H1 (cell line): ENCODE data around the gene RNF141. TPM values are rescaled to one million over a fixed set of nuclear protein-coding genes. Genes with fewer than 3 reads are reported as not detected.

Source experiments
- CTCF ChIA-PET: fragments of 300-600 bp; sonication (Branson Sonifier 250); formaldehyde crosslinking; loops from one replicate; lab custom pipeline; 2021; ENCODE audit not compliant: partially characterized antibody; lab: Charles Lee
- POLR2A ChIA-PET: fragments of 300-600 bp; sonication (Branson Sonifier 250); formaldehyde crosslinking; loops from one replicate; lab custom pipeline; 2021; ENCODE audit warnings: inconsistent platforms; ENCODE audit not compliant: partially characterized antibody; lab: Charles Lee
- DNase-seq, 2 experiments: peaks; one replicate each; pipeline versions ENCODE4 v3.0.0 to v3.0.0-alpha.2; 2010 to 2022; ENCODE audit warnings: low spot score in 2 of 2, low read depth in 1 of 2, mixed read lengths in 1 of 2
- FAIRE-seq: peaks from 2 replicates; lab custom pipeline; 2011; peaks lifted over from hg19 to GRCh38; lab: Jason Lieb, UNC
- H2AFZ ChIP-seq: 2 replicates; pipeline ENCODE4 v1.8.1; 2012; ENCODE audit warnings: low read length, inconsistent platforms
- H2AK5ac ChIP-seq: 2 replicates; pipeline ENCODE4 v1.6.1; 2013; ENCODE audit warnings: low read depth, low read length
- H2BK120ac ChIP-seq: replicated peaks from 2 replicates; pipeline ENCODE3; 2013; ENCODE audit warnings: low read depth, low read length, inconsistent platforms
- H2BK12ac ChIP-seq: 2 replicates; pipeline ENCODE4 v1.6.1; 2013; ENCODE audit warnings: low read depth, low read length
- H2BK15ac ChIP-seq: 2 replicates; pipeline ENCODE4 v1.6.1; 2013; ENCODE audit warnings: low read length
- H2BK20ac ChIP-seq: 2 replicates; pipeline ENCODE4 v1.6.1; 2013; ENCODE audit warnings: low read length
- H2BK5ac ChIP-seq: 2 replicates; pipeline ENCODE4 v1.6.1; 2013; ENCODE audit warnings: low read depth, low read length
- H3K14ac ChIP-seq: 2 replicates; pipeline ENCODE4 v1.6.1; 2013; ENCODE audit warnings: inconsistent platforms; ENCODE audit not compliant: insufficient read length
- H3K18ac ChIP-seq: 2 replicates; pipeline ENCODE4 v1.6.1; 2013; ENCODE audit warnings: low read length; ENCODE audit errors: extremely low read depth
- H3K23ac ChIP-seq: 2 replicates; pipeline ENCODE4 v1.6.1; 2013; ENCODE audit warnings: inconsistent platforms; ENCODE audit not compliant: insufficient read length
- H3K23me2 ChIP-seq: 2 replicates; pipeline ENCODE4 v1.6.1; 2013; ENCODE audit warnings: low read depth, low read length
- H3K27ac ChIP-seq: 2 replicates; pipeline ENCODE4 v1.6.1; 2011; ENCODE audit warnings: low read depth, low read length, inconsistent platforms
- H3K27me3 ChIP-seq, 4 experiments: replicated peaks in 1 of 4; 1 replicate in 1 of 4; 2 replicates in 3 of 4; pipeline versions ENCODE4 v1.6.1 to v1.8.1; 2011 to 2013; ENCODE audit warnings: low read length in 3 of 4, mild to moderate bottlenecking in 3 of 4, inconsistent platforms in 2 of 4, mixed read lengths in 2 of 4, moderate library complexity in 1 of 4; ENCODE audit not compliant: control insufficient read depth in 3 of 4, insufficient read depth in 3 of 4; ENCODE audit errors: extremely low read depth in 1 of 4
- H3K36me3 ChIP-seq, 4 experiments: 2 replicates each; pipeline versions ENCODE4 v1.6.1 to v1.8.1; 2011 to 2013; ENCODE audit warnings: mild to moderate bottlenecking in 4 of 4, low read length in 3 of 4, moderate library complexity in 2 of 4, control low read depth in 1 of 4, inconsistent platforms in 1 of 4; ENCODE audit not compliant: insufficient read depth in 4 of 4, control insufficient read depth in 2 of 4
- H3K4ac ChIP-seq: replicated peaks from 2 replicates; pipeline ENCODE3; 2013; ENCODE audit warnings: low read length, low read depth, mixed read lengths, inconsistent platforms; ENCODE audit not compliant: insufficient read length
- H3K4me1 ChIP-seq, 4 experiments: replicated peaks in 1 of 4; 1 replicate in 1 of 4; 2 replicates in 3 of 4; pipeline versions ENCODE4 v1.6.1 to v1.8.1; 2011 to 2013; ENCODE audit warnings: low read length in 3 of 4, inconsistent platforms in 2 of 4, mixed read lengths in 1 of 4; ENCODE audit not compliant: insufficient read depth in 4 of 4, control insufficient read depth in 3 of 4
- H3K4me2 ChIP-seq, 2 experiments: 2 replicates each; pipeline versions ENCODE4 v1.6.1 to v1.8.1; 2011 to 2013; ENCODE audit warnings: low read depth in 2 of 2, low read length in 2 of 2, control low read depth in 1 of 2, inconsistent platforms in 1 of 2, mild to moderate bottlenecking in 1 of 2; ENCODE audit not compliant: insufficient read depth in 1 of 2
- H3K4me3 ChIP-seq, 4 experiments: fragments of 200-600, 300-600 bp in 1 of 4; sonication (generic), shearing (Covaris generic), sonication (Bioruptor Twin) in 1 of 4; 2 replicates each; pipeline versions ENCODE4 v1.5.1 to v1.8.1; 2011 to 2016; ENCODE audit warnings: low read length in 4 of 4, low read depth in 3 of 4, control low read depth in 2 of 4, inconsistent platforms in 2 of 4, mild to moderate bottlenecking in 2 of 4, mixed read lengths in 1 of 4, moderate library complexity in 1 of 4; ENCODE audit not compliant: insufficient read depth in 2 of 4; ENCODE audit errors: extremely low read depth in 1 of 4
- H3K56ac ChIP-seq: replicated peaks from 2 replicates; pipeline ENCODE3; 2013; ENCODE audit warnings: low read depth, mild to moderate bottlenecking, mixed read lengths, low read length, inconsistent platforms; ENCODE audit not compliant: insufficient read length
- H3K79me1 ChIP-seq: 2 replicates; pipeline ENCODE4 v1.6.1; 2013; ENCODE audit warnings: low read depth, low read length, control low read depth
- H3K79me2 ChIP-seq, 2 experiments: 2 replicates each; pipeline versions ENCODE4 v1.6.1 to v1.8.1; 2012 to 2013; ENCODE audit warnings: low read length in 2 of 2, mild to moderate bottlenecking in 2 of 2, inconsistent platforms in 1 of 2; ENCODE audit not compliant: insufficient read depth in 2 of 2, control insufficient read depth in 1 of 2
- H3K9ac ChIP-seq, 4 experiments: replicated peaks in 1 of 4; 1 replicate in 1 of 4; 2 replicates in 3 of 4; pipeline versions ENCODE4 v1.6.1 to v1.8.1; 2011 to 2013; ENCODE audit warnings: low read depth in 3 of 4, low read length in 3 of 4, control low read depth in 2 of 4, mild to moderate bottlenecking in 2 of 4, moderate library complexity in 2 of 4, inconsistent platforms in 1 of 4; ENCODE audit errors: extremely low read depth in 1 of 4
- H3K9me3 ChIP-seq, 2 experiments: 2 replicates each; pipeline versions ENCODE4 v1.6.1 to v1.8.1; 2012 to 2013; ENCODE audit warnings: mild to moderate bottlenecking in 2 of 2, moderate library complexity in 2 of 2, control low read depth in 1 of 2, inconsistent platforms in 1 of 2, low read depth in 1 of 2, low read length in 1 of 2, mixed read lengths in 1 of 2; ENCODE audit not compliant: insufficient read depth in 2 of 2
- H4K20me1 ChIP-seq, 2 experiments: replicated peaks in 1 of 2; 2 replicates each; pipeline versions ENCODE3 to v1.8.1; 2011 to 2013; ENCODE audit warnings: inconsistent platforms in 2 of 2, low read length in 2 of 2, mild to moderate bottlenecking in 1 of 2; ENCODE audit not compliant: insufficient read depth in 2 of 2, control insufficient read depth in 1 of 2
- H4K5ac ChIP-seq: 2 replicates; pipeline ENCODE4 v1.6.1; 2013; ENCODE audit warnings: low read length, low read depth, mixed read lengths, inconsistent platforms; ENCODE audit not compliant: insufficient read length
- H4K8ac ChIP-seq: 2 replicates; pipeline ENCODE4 v1.8.0; 2013; ENCODE audit warnings: mild to moderate bottlenecking, moderate library complexity, low read length, inconsistent platforms; ENCODE audit not compliant: insufficient read depth; ENCODE audit errors: extremely low read depth
- H4K91ac ChIP-seq: replicated peaks from 2 replicates; pipeline ENCODE3; 2013; ENCODE audit warnings: low read length, mixed read lengths, inconsistent platforms; ENCODE audit not compliant: insufficient read length
- CBX8 ChIP-seq: fragments of 300-800, 300-1000 bp; sonication (generic); IDR thresholded peaks from 2 replicates; pipeline ENCODE4 v1.7.1; 2016; ENCODE audit warnings: low read depth, low read length, borderline replicate concordance
- CHD1 ChIP-seq: IDR thresholded peaks from 2 replicates; pipeline ENCODE4 v1.6.1; 2012; ENCODE audit warnings: low read depth, low read length, improper control_type of control experiment
- CREB1 ChIP-seq: IDR thresholded peaks from 2 replicates; pipeline ENCODE4 v1.6.1; 2012; ENCODE audit warnings: inconsistent platforms
- EZH2 ChIP-seq: fragments of 200-600 bp; sonication (generic); IDR thresholded peaks from 2 replicates; pipeline ENCODE4 v1.7.1; 2012; ENCODE audit warnings: low read depth, mild to moderate bottlenecking, moderate library complexity, low read length, inconsistent platforms; ENCODE audit not compliant: severe bottlenecking
- KDM5A ChIP-seq: fragments of 200-600 bp; IDR thresholded peaks from 2 replicates; pipeline ENCODE4 v1.7.1; 2012; ENCODE audit warnings: mild to moderate bottlenecking, low read length, inconsistent platforms, mixed read lengths
- MAFK ChIP-seq: IDR thresholded peaks from 2 replicates; pipeline ENCODE4 v1.6.1; 2012; ENCODE audit warnings: low read depth, mild to moderate bottlenecking, improper control_type of control experiment, low read length
- RXRA ChIP-seq: IDR thresholded peaks from 2 replicates; pipeline ENCODE4 v1.6.1; 2011; ENCODE audit warnings: low read depth, mild to moderate bottlenecking, low read length, moderate library complexity; ENCODE audit not compliant: insufficient read depth
- SP2 ChIP-seq: IDR thresholded peaks from 2 replicates; pipeline ENCODE4 v1.6.1; 2012; ENCODE audit warnings: mild to moderate bottlenecking, low read length, inconsistent platforms
- TAF7 ChIP-seq: optimal IDR thresholded peaks from 2 replicates; pipeline ENCODE3; 2011; ENCODE audit warnings: low read depth, mild to moderate bottlenecking, inconsistent platforms, low read length, moderate library complexity, borderline replicate concordance
- TCF12 ChIP-seq: IDR thresholded peaks from 2 replicates; pipeline ENCODE4 v1.6.1; 2011; ENCODE audit warnings: low read depth, mild to moderate bottlenecking, low read length
- TEAD4 ChIP-seq: IDR thresholded peaks from 2 replicates; pipeline ENCODE4 v1.6.1; 2012; ENCODE audit warnings: low read depth, low read length, inconsistent platforms, mixed read lengths
- YY1 ChIP-seq: IDR thresholded peaks from 2 replicates; pipeline ENCODE4 v1.6.1; 2011; ENCODE audit warnings: low read depth, mild to moderate bottlenecking, low read length
- WGBS, 2 experiments: shearing (Covaris generic) in 1 of 2; methylation state at CpG; one replicate each; pipeline versions ENCODE4 v1.1.6 to v1.1.7; 2013 to 2015; ENCODE audit warnings: low lambda C conversion rate in 2 of 2, mixed read lengths in 2 of 2, inconsistent platforms in 1 of 2, low coverage in 1 of 2, missing lambda C conversion rate in 1 of 2; ENCODE audit not compliant: insufficient replicate concordance in 2 of 2, insufficient coverage in 1 of 2, insufficient read length in 1 of 2; ENCODE audit errors: extremely low coverage in 1 of 2, missing lambda C conversion rate in 1 of 2; 5-methylcytosine and 5-hydroxymethylcytosine counted together
- polyA plus RNA-seq, 7 experiments: library from polyadenylated mRNA; depleted of rRNA in 3 of 7; stranded (reverse) in 5 of 7; unstranded in 2 of 7; fragments of >200 nt in 5 of 7; fragments of 200-250 nt in 2 of 7; gene quantifications; 1 replicate in 5 of 7; 2 replicates in 1 of 7; 4 replicates in 1 of 7; pipeline versions ENCODE4 v1.2.1 to v1.2.3, GENCODE V29; 2011 to 2013; ENCODE audit warnings: missing spikeins in 2 of 7, mixed read lengths in 2 of 7
- total RNA-seq: library from RNA; stranded (reverse); fragmentation: NEBNext Ultra II Directional; extraction: Animal tissue kit (Norgen Biotek cat#: 25700); gene quantifications from 2 replicates; pipeline ENCODE4 v1.2.1, GENCODE V29; 2021
- TF ChIP-seq, protein P1 (sequence below): IDR thresholded peaks from 2 replicates; pipeline ENCODE4 v1.6.1; 2012; ENCODE audit warnings: inconsistent platforms
- TF ChIP-seq, protein P2 (sequence below): IDR thresholded peaks from 2 replicates; pipeline ENCODE4 v1.6.1; 2011; ENCODE audit warnings: low read length, improper control_type of control experiment

The RNF141 gene
- total and polyA plus RNA-seq, 2 of the 8 experiments (the other 6 are each of a cell fraction or from before 2014, with no cell fraction given), result 8.5 to 22.8 TPM

DNA sequence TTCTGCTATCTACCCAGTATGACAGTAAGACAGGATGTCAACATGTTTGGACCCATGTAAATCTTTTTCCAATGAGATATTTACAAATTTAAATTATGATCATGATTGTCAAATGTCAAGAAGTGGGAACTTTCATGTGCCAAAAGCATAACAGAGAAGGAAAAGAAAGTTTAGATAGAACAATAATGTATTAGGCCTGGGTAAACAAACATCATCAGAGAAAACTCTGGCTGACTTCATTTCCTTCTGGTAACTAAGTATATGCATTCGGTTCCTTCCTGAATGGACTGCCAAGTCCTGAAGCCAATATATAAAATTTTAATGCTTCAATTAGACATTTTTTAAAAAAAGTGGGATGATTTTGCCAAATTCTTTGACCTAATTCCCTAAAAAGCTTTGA lies 16.5 kb downstream of the RNF141 start:
- no peak overlapping the region for H4K91ac ChIP-seq
- no peak for FAIRE-seq
- H3K14ac ChIP-seq, result no peak overlapping the region
- H2BK15ac ChIP-seq, result no peak overlapping the region
- no peaks in the 10 kb centered on the region for H3K79me1 ChIP-seq
- H2BK5ac ChIP-seq, result no peak overlapping the region
- no peak overlapping the region for H3K9ac ChIP-seq
- no peak overlapping the region for H2BK120ac ChIP-seq
- H3K27ac ChIP-seq, result no peak overlapping the region
- H3K27me3 ChIP-seq, result no peaks in the 10 kb centered on the region
- no peak for TF ChIP-seq CREB1
- no peak for TF ChIP-seq RXRA
- no peak for TF ChIP-seq MAFK
- TF ChIP-seq TAF7, result no peak
- TF ChIP-seq SP2, result no peak
- TF ChIP-seq CBX8, result no peak
- TF ChIP-seq, protein P1, sequence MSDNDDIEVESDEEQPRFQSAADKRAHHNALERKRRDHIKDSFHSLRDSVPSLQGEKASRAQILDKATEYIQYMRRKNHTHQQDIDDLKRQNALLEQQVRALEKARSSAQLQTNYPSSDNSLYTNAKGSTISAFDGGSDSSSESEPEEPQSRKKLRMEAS, result no peak
- TF ChIP-seq EZH2, result no peak
- TF ChIP-seq, protein P2, sequence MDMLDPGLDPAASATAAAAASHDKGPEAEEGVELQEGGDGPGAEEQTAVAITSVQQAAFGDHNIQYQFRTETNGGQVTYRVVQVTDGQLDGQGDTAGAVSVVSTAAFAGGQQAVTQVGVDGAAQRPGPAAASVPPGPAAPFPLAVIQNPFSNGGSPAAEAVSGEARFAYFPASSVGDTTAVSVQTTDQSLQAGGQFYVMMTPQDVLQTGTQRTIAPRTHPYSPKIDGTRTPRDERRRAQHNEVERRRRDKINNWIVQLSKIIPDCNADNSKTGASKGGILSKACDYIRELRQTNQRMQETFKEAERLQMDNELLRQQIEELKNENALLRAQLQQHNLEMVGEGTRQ, result no peak
- TF ChIP-seq TEAD4, result no peak
- TF ChIP-seq YY1, result no peak
- no peak for TF ChIP-seq CHD1
- TF ChIP-seq KDM5A, result no peak
- TF ChIP-seq TCF12, result no peak
- no peak overlapping the region for H3K4ac ChIP-seq
- H4K20me1 ChIP-seq, result no peaks in the 10 kb centered on the region
- CTCF ChIA-PET, result interaction anchor here (0.7 kb wide), 1 partner anchor 23 kb away, joined by 3 read pairs; no protein-coding TSS in a partner anchor
- no peaks in the 10 kb centered on the region for H3K4me1 ChIP-seq
- no peak overlapping the region for H2BK12ac ChIP-seq
- H3K79me2 ChIP-seq, result no peaks in the 10 kb centered on the region
- H3K36me3 ChIP-seq, result peaks cover 0 to 12% (median 3%) of the 10 kb centered on the region in 4 experiments; a peak in 3 of 8 replicates
- no peak overlapping the region for H2BK20ac ChIP-seq
- no peaks in the 10 kb centered on the region for H3K9me3 ChIP-seq
- no peak overlapping the region for H3K4me3 ChIP-seq
- no peak overlapping the region for H4K5ac ChIP-seq
- H3K56ac ChIP-seq, result no peak overlapping the region
- no peak for DNase-seq
- H4K8ac ChIP-seq, result no peak overlapping the region
- WGBS, 2 experiments, result 79% methylated on average over 1 of the region's 1 CpG; no CpG with 5 or more reads in 1 of the 2 experiments
- no peak overlapping the region for H2AFZ ChIP-seq
- H3K23ac ChIP-seq, result no peak overlapping the region
- no peak overlapping the region for H2AK5ac ChIP-seq
- no peak overlapping the region for H3K18ac ChIP-seq
- POLR2A ChIA-PET, result no interaction called here
- H3K4me2 ChIP-seq, result no peak overlapping the region
- no peaks in the 10 kb centered on the region for H3K23me2 ChIP-seq
